ENCODE measurements around the gene ACTR2. TPM values are rescaled to one million over a fixed set of nuclear protein-coding genes. Genes with fewer than 3 reads are reported as not detected.

The ACTR2 gene
- total RNA-seq, 1 experiment from 2014 or later = 199 TPM

DNA sequence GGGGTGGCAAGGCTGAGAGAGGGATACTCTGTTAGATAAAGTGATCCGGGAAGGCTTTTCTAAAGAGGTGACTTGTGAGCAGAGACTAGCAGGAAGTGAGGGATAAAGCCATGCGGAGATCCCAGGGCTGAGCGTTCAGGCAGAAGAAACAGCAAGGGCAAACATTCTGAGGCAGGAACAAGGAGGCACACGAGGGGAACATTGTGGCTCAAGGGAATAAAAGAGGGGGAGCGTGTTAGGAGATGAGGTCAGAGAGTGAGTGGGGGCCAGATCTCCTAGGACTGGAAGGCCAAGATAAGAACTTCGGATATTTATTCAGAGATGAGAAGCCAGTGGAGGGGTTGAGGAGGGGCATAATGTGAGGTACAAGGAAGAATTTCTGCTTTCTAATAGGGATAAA lies 67.1 kb downstream of the ACTR2 start:
- DNase-seq (ENCODE audit: low read depth, low spot score) (no peak), ATAC-seq (no peak)
- H4K20me1 ChIP-seq (ENCODE audit: insufficient read depth) = no peaks in the 10 kb centered on the region
- ChIA-PET POLR2A (no interaction called here), CTCF (no interaction called here), RAD21 (ENCODE audit: low non-redundant PET in 1 of 2, low total read pairs in 2 of 2, uncharacterized antibody in 2 of 2, unreplicated experiment in 2 of 2) (no interaction called here)
- H3K27ac ChIP-seq (ENCODE audit: low read depth, low read length) = no peak overlapping the region
- H3K9me2 ChIP-seq (ENCODE audit: insufficient read depth) = no peaks in the 10 kb centered on the region
- BruUV-seq (replicated peaks) = no TSS peak
- no peaks in the 10 kb centered on the region for H3K79me2 ChIP-seq (ENCODE audit: insufficient read depth, low read length)
- no peaks in the 10 kb centered on the region for H3K36me3 ChIP-seq (ENCODE audit: control insufficient read depth in 1 of 2, insufficient read depth in 2 of 2, low read length in 2 of 2)
- no peak overlapping the region for H3K4me2 ChIP-seq (ENCODE audit: low read length)
- no peak overlapping the region for H3K9ac ChIP-seq (ENCODE audit: low read length)
- H3K4me3 ChIP-seq (replicated peaks in 1 of 2; ENCODE audit: low read depth in 1 of 2, low read length in 2 of 2) = no peak overlapping the region
- intact Hi-C loops (cut with micrococcal nuclease) = no loop called here
- no peak overlapping the region for H2AFZ ChIP-seq (ENCODE audit: low read depth, low read length, poor library complexity, severe bottlenecking)
- TF ChIP-seq EGR1 (IDR thresholded peaks at IDR 0.05; ENCODE audit: low read depth) (no peak), RAD21 (IDR thresholded peaks at IDR 0.05; ENCODE audit: low read depth) (no peak), CEBPB (IDR thresholded peaks at IDR 0.05; ENCODE audit: low read depth) (no peak), SP1 (IDR thresholded peaks at IDR 0.05; ENCODE audit: low read depth) (no peak), ELF1 (IDR thresholded peaks at IDR 0.05; ENCODE audit: borderline replicate concordance, low read depth) (no peak), YY1 (IDR thresholded peaks at IDR 0.05; ENCODE audit: extremely low read depth, insufficient replicate concordance, low read depth, low read length) (no peak), POLR2A (IDR thresholded peaks at IDR 0.05; ENCODE audit: borderline replicate concordance, extremely low read depth, insufficient read depth, insufficient read length) (no peak), SRF (IDR thresholded peaks at IDR 0.05; ENCODE audit: low read depth) (no peak)
- TF ChIP-seq, protein P1, sequence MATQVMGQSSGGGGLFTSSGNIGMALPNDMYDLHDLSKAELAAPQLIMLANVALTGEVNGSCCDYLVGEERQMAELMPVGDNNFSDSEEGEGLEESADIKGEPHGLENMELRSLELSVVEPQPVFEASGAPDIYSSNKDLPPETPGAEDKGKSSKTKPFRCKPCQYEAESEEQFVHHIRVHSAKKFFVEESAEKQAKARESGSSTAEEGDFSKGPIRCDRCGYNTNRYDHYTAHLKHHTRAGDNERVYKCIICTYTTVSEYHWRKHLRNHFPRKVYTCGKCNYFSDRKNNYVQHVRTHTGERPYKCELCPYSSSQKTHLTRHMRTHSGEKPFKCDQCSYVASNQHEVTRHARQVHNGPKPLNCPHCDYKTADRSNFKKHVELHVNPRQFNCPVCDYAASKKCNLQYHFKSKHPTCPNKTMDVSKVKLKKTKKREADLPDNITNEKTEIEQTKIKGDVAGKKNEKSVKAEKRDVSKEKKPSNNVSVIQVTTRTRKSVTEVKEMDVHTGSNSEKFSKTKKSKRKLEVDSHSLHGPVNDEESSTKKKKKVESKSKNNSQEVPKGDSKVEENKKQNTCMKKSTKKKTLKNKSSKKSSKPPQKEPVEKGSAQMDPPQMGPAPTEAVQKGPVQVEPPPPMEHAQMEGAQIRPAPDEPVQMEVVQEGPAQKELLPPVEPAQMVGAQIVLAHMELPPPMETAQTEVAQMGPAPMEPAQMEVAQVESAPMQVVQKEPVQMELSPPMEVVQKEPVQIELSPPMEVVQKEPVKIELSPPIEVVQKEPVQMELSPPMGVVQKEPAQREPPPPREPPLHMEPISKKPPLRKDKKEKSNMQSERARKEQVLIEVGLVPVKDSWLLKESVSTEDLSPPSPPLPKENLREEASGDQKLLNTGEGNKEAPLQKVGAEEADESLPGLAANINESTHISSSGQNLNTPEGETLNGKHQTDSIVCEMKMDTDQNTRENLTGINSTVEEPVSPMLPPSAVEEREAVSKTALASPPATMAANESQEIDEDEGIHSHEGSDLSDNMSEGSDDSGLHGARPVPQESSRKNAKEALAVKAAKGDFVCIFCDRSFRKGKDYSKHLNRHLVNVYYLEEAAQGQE (IDR thresholded peaks at IDR 0.05; ENCODE audit: low read depth) = no peak
- TF ChIP-seq, protein P2, sequence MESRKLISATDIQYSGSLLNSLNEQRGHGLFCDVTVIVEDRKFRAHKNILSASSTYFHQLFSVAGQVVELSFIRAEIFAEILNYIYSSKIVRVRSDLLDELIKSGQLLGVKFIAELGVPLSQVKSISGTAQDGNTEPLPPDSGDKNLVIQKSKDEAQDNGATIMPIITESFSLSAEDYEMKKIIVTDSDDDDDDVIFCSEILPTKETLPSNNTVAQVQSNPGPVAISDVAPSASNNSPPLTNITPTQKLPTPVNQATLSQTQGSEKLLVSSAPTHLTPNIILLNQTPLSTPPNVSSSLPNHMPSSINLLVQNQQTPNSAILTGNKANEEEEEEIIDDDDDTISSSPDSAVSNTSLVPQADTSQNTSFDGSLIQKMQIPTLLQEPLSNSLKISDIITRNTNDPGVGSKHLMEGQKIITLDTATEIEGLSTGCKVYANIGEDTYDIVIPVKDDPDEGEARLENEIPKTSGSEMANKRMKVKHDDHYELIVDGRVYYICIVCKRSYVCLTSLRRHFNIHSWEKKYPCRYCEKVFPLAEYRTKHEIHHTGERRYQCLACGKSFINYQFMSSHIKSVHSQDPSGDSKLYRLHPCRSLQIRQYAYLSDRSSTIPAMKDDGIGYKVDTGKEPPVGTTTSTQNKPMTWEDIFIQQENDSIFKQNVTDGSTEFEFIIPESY (IDR thresholded peaks at IDR 0.05; ENCODE audit: extremely low read depth, insufficient replicate concordance, low read length) = no peak
- TF ChIP-seq, protein P3, sequence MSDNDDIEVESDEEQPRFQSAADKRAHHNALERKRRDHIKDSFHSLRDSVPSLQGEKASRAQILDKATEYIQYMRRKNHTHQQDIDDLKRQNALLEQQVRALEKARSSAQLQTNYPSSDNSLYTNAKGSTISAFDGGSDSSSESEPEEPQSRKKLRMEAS (IDR thresholded peaks at IDR 0.05) = no peak
- H3K9me3 ChIP-seq (ENCODE audit: control insufficient read depth in 1 of 2, insufficient read depth in 1 of 2, low read depth in 1 of 2, low read length in 2 of 2) = no peaks in the 10 kb centered on the region
- H3K4me1 ChIP-seq (ENCODE audit: control insufficient read depth in 1 of 2, insufficient read depth in 2 of 2, low read length in 2 of 2) = peaks cover 4 to 6% of the 10 kb centered on the region in 2 experiments
- H3K27me3 ChIP-seq (ENCODE audit: insufficient read depth, low read length) = no peaks in the 10 kb centered on the region
